Esophagus muscularis mucosa (tissue), 4 donors: Measurements from ENCODE around the gene CEACAM1. TPM values are rescaled to one million over a fixed set of nuclear protein-coding genes. Genes with fewer than 3 reads are reported as not detected.

ENCODE experiments used
- DNase-seq: peaks from one replicate; pipeline ENCODE4 v3.0.0-alpha.2; 2017; ENCODE audit errors: extremely low spot score
- H3K27ac ChIP-seq, 4 donors: fragments of 200-600 bp; sonication (generic); replicated peaks in 1 of 4; 1 replicate in 3 of 4; 2 replicates in 1 of 4; pipeline ENCODE4 v1.5.1; 2016 to 2019; ENCODE audit warnings: mild to moderate bottlenecking in 1 of 4
- H3K27me3 ChIP-seq, 4 donors: fragments of 200-600 bp; sonication (generic); one replicate each; pipeline versions ENCODE4 v1.5.1 to v1.6.0; 2016 to 2019
- H3K36me3 ChIP-seq, 4 donors: fragments of 200-600 bp; sonication (generic); one replicate each; pipeline ENCODE4 v1.5.1; 2016 to 2019
- H3K4me1 ChIP-seq, 4 donors: fragments of 200-600 bp; sonication (generic); one replicate each; pipeline ENCODE4 v1.5.1; 2016 to 2019
- H3K4me3 ChIP-seq, 4 donors: fragments of 200-600 bp; sonication (generic); 1 replicate in 2 of 4; 2 replicates in 2 of 4; pipeline ENCODE4 v1.5.1; 2016 to 2019; ENCODE audit warnings: mild to moderate bottlenecking in 4 of 4, moderate library complexity in 1 of 4
- H3K9me3 ChIP-seq, 4 donors: fragments of 200-600 bp; sonication (generic); 1 replicate in 3 of 4; 2 replicates in 1 of 4; pipeline ENCODE4 v1.5.1; 2016 to 2019
- CTCF ChIP-seq, 3 experiments: fragments of 200-600 bp in 2 of 3; fragments of 450-650 bp in 1 of 3; sonication (generic) in 2 of 3; IDR thresholded peaks; one replicate each; pipeline ENCODE4 v1.5.1; 2017 to 2019; ENCODE audit warnings: antibody characterized with exemption in 3 of 3, mild to moderate bottlenecking in 2 of 3, moderate library complexity in 1 of 3
- EP300 ChIP-seq: sonication (generic); formaldehyde crosslinking; IDR thresholded peaks from one replicate; pipeline ENCODE4 v1.6.1; 2017; ENCODE audit warnings: antibody characterized with exemption
- POLR2A ChIP-seq: fragments of 450-650 bp; IDR thresholded peaks from one replicate; pipeline ENCODE4 v1.6.1; 2017; ENCODE audit warnings: antibody characterized with exemption, moderate library complexity, mild to moderate bottlenecking, low read depth
- POLR2AphosphoS5 ChIP-seq, 2 donors: sonication (generic); formaldehyde crosslinking; IDR thresholded peaks; one replicate each; pipeline ENCODE4 v1.6.1; 2017; ENCODE audit warnings: antibody characterized with exemption in 2 of 2
- WGBS: methylation state at CpG from one replicate; pipeline ENCODE4 v1.1.5; 2018; 5-methylcytosine and 5-hydroxymethylcytosine counted together
- intact Hi-C: fragments of 100-400 bp; cut with DNase I; formaldehyde crosslinking; loops from one replicate; pipeline ENCODE4 v1.15.1; 2023
- total RNA-seq, 4 donors: library from RNA; depleted of rRNA; stranded (reverse); fragments of >200 nt; gene quantifications; one replicate each; pipeline versions ENCODE4 v1.1.0 to v1.2.1, GENCODE V29; 2016

The CEACAM1 gene
- total RNA-seq, 4 donors from 2014 or later: 1.2 to 3.1 (median 1.7) TPM

DNA sequence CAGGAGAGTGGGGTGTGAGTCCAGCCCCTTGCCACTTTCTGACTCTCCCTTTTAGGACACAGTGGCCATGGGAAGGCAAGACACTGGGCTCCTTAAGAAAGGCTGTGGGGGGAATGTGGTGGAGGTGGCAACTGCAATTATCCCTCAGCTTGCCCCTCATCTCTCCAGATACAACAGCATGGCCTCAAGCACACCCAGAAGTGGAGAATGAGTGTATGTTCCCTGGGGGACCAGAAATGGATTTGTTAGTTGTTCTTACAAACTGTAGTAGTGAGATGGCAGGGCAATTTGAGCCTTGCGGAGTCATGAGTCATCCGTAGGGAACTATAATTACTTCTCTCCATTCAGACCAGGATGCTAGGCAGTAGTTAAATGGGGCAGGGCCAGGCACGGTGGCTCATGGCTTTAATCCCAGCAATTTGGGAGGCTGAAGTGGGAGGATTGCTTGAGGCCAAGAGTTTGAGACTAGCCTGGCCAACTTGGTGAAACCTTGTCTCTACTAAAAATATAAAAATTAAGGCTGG, 59.9 kb downstream of the CEACAM1 start:
- 71% methylated on average over 3 of the region's 3 CpGs for WGBS
- Histone ChIP-seq H3K36me3 (no peaks in the 10 kb centered on the region), H3K27ac (no peak overlapping the region), H3K9me3 (no peaks in the 10 kb centered on the region), H3K27me3 (peaks cover 0 to 5% (median 0%) of the 10 kb centered on the region in 4 donors), H3K4me1 (peaks cover 8 to 17% (median 12%) of the 10 kb centered on the region in 4 donors), H3K4me3 (no peak overlapping the region)
- TF ChIP-seq POLR2AphosphoS5 (IDR thresholded peaks at IDR 0.05) (no peak), POLR2A (no peak), EP300 (no peak), CTCF (IDR thresholded peaks at IDR 0.05) (no peak)
- DNase-seq: no peak
- intact Hi-C loops: no loop called here

DNA sequence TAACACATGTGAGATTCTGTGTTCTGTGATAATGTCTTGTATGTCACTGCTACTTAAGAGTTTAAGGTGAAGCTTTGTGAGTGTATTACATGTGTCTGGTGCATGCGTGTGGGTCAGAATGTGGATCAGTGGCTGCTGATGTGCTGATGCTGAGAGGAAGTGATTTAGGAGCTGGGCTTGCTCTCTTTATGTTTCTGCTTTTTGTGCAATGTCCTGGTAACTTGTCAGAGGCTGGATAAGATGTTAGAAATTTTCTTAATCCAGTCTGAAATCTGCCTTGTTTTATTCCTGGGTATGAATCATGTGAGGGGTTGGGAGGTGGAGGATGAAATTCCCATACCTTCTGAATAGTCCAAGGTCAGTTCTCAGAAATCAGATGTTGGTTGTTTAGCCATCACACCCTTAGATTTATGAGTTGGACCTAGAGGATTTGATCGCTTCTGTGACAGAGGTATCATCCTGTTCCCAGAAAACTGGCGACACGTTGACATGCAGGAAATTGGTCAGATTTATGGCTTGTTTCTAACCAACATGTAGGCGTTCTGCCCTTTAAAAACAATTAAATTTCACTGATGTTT, 61.0 kb downstream of the CEACAM1 start:
- no peak overlapping the region for H3K4me3 ChIP-seq
- WGBS: 66% methylated on average over 5 of the region's 5 CpGs
- intact Hi-C loops: no loop called here
- DNase-seq: no peak
- no peaks in the 10 kb centered on the region for H3K9me3 ChIP-seq
- H3K27me3 ChIP-seq: no peaks in the 10 kb centered on the region
- no peaks in the 10 kb centered on the region for H3K36me3 ChIP-seq
- peaks cover 8 to 17% (median 12%) of the 10 kb centered on the region in 4 donors for H3K4me1 ChIP-seq
- H3K27ac ChIP-seq: no peak overlapping the region
- TF ChIP-seq POLR2A (no peak), CTCF (IDR thresholded peaks at IDR 0.05) (no peak), EP300 (no peak), POLR2AphosphoS5 (IDR thresholded peaks at IDR 0.05) (no peak)

DNA sequence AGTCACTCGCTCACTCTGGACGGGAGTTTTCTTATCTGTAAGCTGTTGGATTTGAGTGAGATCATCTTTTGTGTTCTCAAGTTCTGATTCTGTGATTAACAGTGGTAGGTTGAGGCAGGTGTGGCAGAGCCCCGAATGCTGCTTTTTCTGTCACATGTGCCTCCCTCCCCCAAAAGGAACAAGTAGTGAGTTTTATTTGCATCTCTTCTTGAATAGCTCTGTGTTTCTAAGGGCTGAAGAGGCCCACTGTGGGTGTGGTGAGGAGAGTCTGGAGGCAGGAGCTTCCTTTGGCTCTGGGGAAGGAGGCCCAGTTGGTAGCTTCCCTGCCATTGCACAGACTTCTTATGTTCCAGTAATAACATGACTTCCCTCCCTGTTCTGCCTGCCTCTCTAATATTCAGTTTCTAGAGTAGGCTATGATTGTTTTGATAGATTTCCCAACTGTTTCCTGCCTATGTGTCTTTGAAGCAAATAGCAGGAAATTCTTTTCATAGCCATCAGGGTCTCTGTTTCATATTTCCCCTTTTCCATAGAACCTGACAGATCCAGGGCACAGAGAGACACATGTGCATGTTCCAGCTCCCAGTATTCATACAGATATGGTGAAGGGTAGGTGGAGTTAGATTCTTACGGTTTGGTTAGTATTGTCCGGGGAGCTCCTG, 61.6 kb downstream of the CEACAM1 start:
- Histone ChIP-seq H3K27me3 (no peaks in the 10 kb centered on the region), H3K27ac (peak overlapping the region in 1 of 4 donors; percentile 18), H3K4me3 (no peak overlapping the region), H3K36me3 (no peaks in the 10 kb centered on the region), H3K4me1 (peaks cover 8 to 17% (median 12%) of the 10 kb centered on the region in 4 donors), H3K9me3 (no peaks in the 10 kb centered on the region)
- intact Hi-C loops: no loop called here
- DNase-seq: no peak
- TF ChIP-seq POLR2AphosphoS5 (IDR thresholded peaks at IDR 0.05) (no peak), EP300 (no peak), CTCF (IDR thresholded peaks at IDR 0.05) (no peak), POLR2A (no peak)
- 64% methylated on average over 5 of the region's 5 CpGs for WGBS

DNA sequence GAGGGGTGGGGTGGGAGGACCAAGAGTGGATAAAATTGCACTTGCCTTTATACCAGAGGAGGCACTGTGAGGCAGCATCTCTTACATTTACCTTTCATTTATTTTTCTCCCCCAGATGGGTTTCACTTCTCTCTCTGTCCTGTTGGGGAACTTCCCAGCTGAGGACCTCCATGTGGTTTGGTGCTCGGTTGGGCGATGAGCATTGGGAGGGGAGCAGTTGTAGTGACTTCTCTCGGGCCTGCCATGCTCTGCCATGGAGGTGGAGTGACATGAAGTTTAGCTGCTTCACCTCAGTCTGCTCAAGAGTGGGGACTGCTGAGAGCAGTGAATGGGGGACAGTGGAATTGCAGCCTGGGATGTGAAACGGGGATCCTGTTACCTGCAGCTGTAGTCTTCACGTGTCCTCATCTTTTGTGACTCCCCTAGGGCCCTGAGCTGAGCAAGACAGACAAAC, 62.4 kb downstream of the CEACAM1 start:
- WGBS: 76% methylated on average over 5 of the region's 5 CpGs
- Histone ChIP-seq H3K9me3 (no peaks in the 10 kb centered on the region), H3K27me3 (no peaks in the 10 kb centered on the region), H3K4me3 (no peak overlapping the region), H3K36me3 (no peaks in the 10 kb centered on the region), H3K4me1 (peaks cover 8 to 17% (median 12%) of the 10 kb centered on the region in 4 donors), H3K27ac (no peak overlapping the region)
- TF ChIP-seq CTCF (IDR thresholded peaks at IDR 0.05) (no peak), EP300 (no peak), POLR2AphosphoS5 (IDR thresholded peaks at IDR 0.05) (no peak)
- DNase-seq: no peak
- intact Hi-C loops: no loop called here
